Gastroesophageal sphincter (tissue), 2 donors: ENCODE results near the gene ARFGAP2.

Source experiments
- POLR2A ChIP-seq, 2 donors: fragments of 450-650 bp; IDR thresholded peaks; one replicate each; pipeline ENCODE4 v1.6.1; 2017; ENCODE audit warnings: antibody characterized with exemption in 2 of 2, mild to moderate bottlenecking in 2 of 2, moderate library complexity in 1 of 2
- POLR2AphosphoS5 ChIP-seq: sonication (generic); formaldehyde crosslinking; IDR thresholded peaks from one replicate; pipeline ENCODE4 v1.6.1; 2017; ENCODE audit warnings: antibody characterized with exemption

GRCh38 chr11:47184711-47185304 is 8.1 kb upstream of the ARFGAP2 start:
- no peak for TF ChIP-seq POLR2A (IDR thresholded peaks at IDR 0.05)
- no peak for TF ChIP-seq POLR2AphosphoS5
